ENCODE measurements around the gene OMA1.

GRCh38 chr1:58480191-58480590 is 66.3 kb downstream of the OMA1 start:
- TF ChIP-seq CTCF (conservative IDR thresholded peaks at IDR 0.05; ENCODE audit: low read length) (no peak), EZH2phosphoT487 (IDR thresholded peaks at IDR 0.05; ENCODE audit: borderline replicate concordance) (no peak)
